GM23338 (cell line): ENCODE data around the gene MAPKBP1. TPM values are rescaled to one million over a fixed set of nuclear protein-coding genes. Genes with fewer than 3 reads are reported as not detected.

Source experiments
- ATAC-seq: fragments of 200-7000 bp; cut with Tn5 transposase; 3 replicates; pipeline ENCODE4 v1.9.1; 2020
- DNase-seq: peaks from one replicate; pipeline ENCODE4 v3.0.0-alpha.2; 2015; ENCODE audit warnings: low spot score
- H2AFZ ChIP-seq: fragments of 200-600 bp; sonication (generic); 2 replicates; pipeline ENCODE4 v1.8.0; 2016; ENCODE audit warnings: antibody characterized with exemption, mild to moderate bottlenecking, moderate library complexity
- H3F3A ChIP-seq: fragments of 200-600 bp; sonication (generic); replicated peaks from 2 replicates; pipeline ENCODE4 v1.8.0; 2017; ENCODE audit warnings: antibody characterized with exemption, mixed run types, low read depth
- H3K27ac ChIP-seq: fragments of 200-600 bp; sonication (generic); 2 replicates; pipeline ENCODE4 v1.6.1; 2016; ENCODE audit warnings: low read depth
- H3K27me3 ChIP-seq: fragments of 200-600 bp; sonication (generic); 2 replicates; pipeline ENCODE4 v1.8.0; 2016; ENCODE audit warnings: mild to moderate bottlenecking, mixed run types, moderate library complexity; ENCODE audit not compliant: insufficient read depth
- H3K36me3 ChIP-seq: fragments of 200-600 bp; sonication (generic); 2 replicates; pipeline ENCODE4 v1.8.0; 2016; ENCODE audit warnings: mild to moderate bottlenecking; ENCODE audit not compliant: insufficient read depth
- H3K4me1 ChIP-seq: fragments of 200-600 bp; sonication (generic); 2 replicates; pipeline ENCODE4 v1.8.0; 2016; ENCODE audit warnings: mild to moderate bottlenecking, moderate library complexity; ENCODE audit not compliant: insufficient read depth
- H3K4me2 ChIP-seq: fragments of 200-600 bp; sonication (generic); 2 replicates; pipeline ENCODE4 v1.7.1; 2017; ENCODE audit warnings: mixed run types
- H3K4me3 ChIP-seq: fragments of 200-600 bp; sonication (generic); 2 replicates; pipeline ENCODE4 v1.6.1; 2016; ENCODE audit warnings: mixed run types
- H3K79me2 ChIP-seq: fragments of 200-600 bp; sonication (generic); replicated peaks from 2 replicates; pipeline ENCODE4 v1.8.0; 2017; ENCODE audit warnings: mild to moderate bottlenecking; ENCODE audit not compliant: insufficient read depth
- H3K9me2 ChIP-seq: fragments of 200-600 bp; sonication (generic); 2 replicates; pipeline ENCODE4 v1.8.0; 2017; ENCODE audit not compliant: insufficient read depth
- H4K20me1 ChIP-seq: fragments of 200-600 bp; sonication (generic); replicated peaks from 2 replicates; pipeline ENCODE4 v1.8.0; 2017; ENCODE audit warnings: mild to moderate bottlenecking; ENCODE audit not compliant: insufficient read depth
- H3K27ac Mint-ChIP-seq: 2 replicates; pipeline ENCODE4 v1.8.0; 2020; ENCODE audit warnings: inconsistent platforms, mild to moderate bottlenecking, moderate library complexity, mixed read lengths
- H3K27me3 Mint-ChIP-seq: 3 replicates; pipeline ENCODE4 v1.8.0; 2022; ENCODE audit warnings: low read depth, mild to moderate bottlenecking, moderate library complexity, mixed read lengths, inconsistent platforms; ENCODE audit not compliant: insufficient read depth, poor library complexity
- H3K36me3 Mint-ChIP-seq: 3 replicates; pipeline ENCODE4 v1.8.0; 2021; ENCODE audit warnings: low read depth, mild to moderate bottlenecking, inconsistent platforms, moderate library complexity, mixed read lengths
- H3K4me1 Mint-ChIP-seq: 3 replicates; pipeline ENCODE4 v1.8.0; 2020; ENCODE audit warnings: mild to moderate bottlenecking, inconsistent platforms, mixed read lengths
- H3K4me3 Mint-ChIP-seq: 3 replicates; pipeline ENCODE4 v1.8.0; 2021; ENCODE audit warnings: moderate library complexity, mild to moderate bottlenecking, inconsistent platforms, mixed read lengths
- H3K9me3 Mint-ChIP-seq: 3 replicates; pipeline ENCODE4 v1.8.0; 2020; ENCODE audit warnings: moderate library complexity, mild to moderate bottlenecking, inconsistent platforms, mixed read lengths
- CTCF ChIP-seq, 2 experiments: fragments of 200-600 bp in 1 of 2; sonication (generic) in 1 of 2; conservative IDR thresholded peaks; 2 replicates each; pipeline versions ENCODE4 v1.5.1 to v1.6.1; 2016 to 2017; ENCODE audit warnings: antibody characterized with exemption in 2 of 2, low read depth in 2 of 2, mild to moderate bottlenecking in 2 of 2, moderate library complexity in 1 of 2
- REST ChIP-seq: IDR thresholded peaks from one replicate; pipeline ENCODE4 v1.6.1; 2018; ENCODE audit warnings: antibody characterized with exemption; ENCODE audit not compliant: unreplicated experiment
- ZNF331 ChIP-seq: fragments of 250-450 bp; sonication (Bioruptor Pico); IDR thresholded peaks from 2 replicates; pipeline ENCODE4 v1.5.0; 2020; ENCODE audit warnings: low read depth, mild to moderate bottlenecking, moderate library complexity
- ZNF462 ChIP-seq: fragments of 250-450 bp; sonication (Bioruptor Pico); IDR thresholded peaks from 2 replicates; pipeline ENCODE4 v1.5.0; 2020; ENCODE audit warnings: mild to moderate bottlenecking, moderate library complexity
- polyA plus RNA-seq: library from polyadenylated mRNA; unstranded; fragments of >200 nt; fragmentation: Nextera tagmentation; extraction: Ambion mirVana; gene quantifications from 2 replicates; pipeline ENCODE4 v1.2.1, GENCODE V29; 2016
- total RNA-seq: library from RNA; depleted of rRNA; stranded (reverse); fragments of >200 nt; shearing (Covaris generic); gene quantifications from 2 replicates; pipeline ENCODE4 v1.2.3, GENCODE V29; 2014

The MAPKBP1 gene
- total and polyA plus RNA-seq, 2 experiments from 2014 or later, result 1.9 to 8.9 TPM

- no peaks in the 10 kb centered on the region for H3K79me2 ChIP-seq
- Mint-ChIP-seq H3K4me3 (no peak overlapping the region), H3K4me1 (peaks cover 2% of the 10 kb centered on the region; the same call in 1 of the 3 replicates), H3K9me3 (no peaks in the 10 kb centered on the region), H3K27me3 (no peaks in the 10 kb centered on the region), H3K36me3 (no peaks in the 10 kb centered on the region), H3K27ac (no peak overlapping the region)
- H3F3A ChIP-seq, result no peaks in the 10 kb centered on the region
- H4K20me1 ChIP-seq, result no peaks in the 10 kb centered on the region; the same call in none of the 2 replicates
- no peaks in the 10 kb centered on the region for H3K36me3 ChIP-seq
- no peaks in the 10 kb centered on the region for H3K9me2 ChIP-seq
- no peaks in the 10 kb centered on the region for H3K4me1 ChIP-seq
- H2AFZ ChIP-seq, result no peak overlapping the region
- ATAC-seq (no peak), DNase-seq (no peak)
- no peak overlapping the region for H3K4me2 ChIP-seq
- H3K4me3 ChIP-seq, result no peak overlapping the region
- H3K27ac ChIP-seq, result no peak overlapping the region
- H3K27me3 ChIP-seq, result no peaks in the 10 kb centered on the region
- no peak for TF ChIP-seq CTCF (conservative IDR thresholded peaks at IDR 0.05; ENCODE audit: low read depth in 2 of 2)
- TF ChIP-seq ZNF331 (CRISPR knock-in tag), result no peak
- no peak for TF ChIP-seq ZNF462 (CRISPR knock-in tag)
- TF ChIP-seq REST, result no peak
Measured at GRCh38 chr15:41801185-41801584, 26.9 kb downstream of the MAPKBP1 start.
